Measurements from ENCODE around the gene LDHAL6B. TPM values are rescaled to one million over a fixed set of nuclear protein-coding genes. Genes with fewer than 3 reads are reported as not detected.

The LDHAL6B gene
- total and polyA plus RNA-seq, 4 donors = 0.05 TPM; not detected in 3

DNA sequence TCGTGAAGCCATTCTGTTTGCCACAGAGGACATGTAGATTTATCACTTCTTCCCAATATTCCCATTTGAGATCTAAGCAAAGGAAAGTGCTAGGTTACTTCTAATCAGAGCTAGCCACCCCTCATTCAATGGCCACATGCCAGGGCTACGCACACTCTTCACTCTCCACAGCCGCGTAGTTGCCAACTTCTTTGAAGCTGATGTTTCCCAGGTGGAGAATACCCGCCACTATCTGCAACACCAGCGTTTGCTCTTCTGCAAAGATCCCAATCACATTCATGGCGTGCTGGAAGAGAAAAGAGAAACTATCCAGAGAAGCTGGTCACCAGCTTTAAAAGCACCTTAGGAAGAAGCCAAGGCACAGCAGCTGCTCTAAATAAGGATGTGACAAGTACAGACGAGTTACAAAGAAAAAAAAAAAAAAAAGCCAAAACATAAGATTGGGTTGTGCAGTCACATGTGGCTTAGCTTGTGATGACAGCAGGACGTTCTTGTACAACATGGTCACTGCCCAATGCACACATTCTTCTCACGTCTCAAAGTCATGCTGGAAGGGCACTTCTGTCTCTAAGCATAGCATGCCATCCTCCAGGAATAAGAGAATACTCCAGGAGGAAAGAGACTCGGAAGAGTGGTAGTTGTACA is 16.4 kb downstream of the LDHAL6B start:
- Histone ChIP-seq H3K9ac (ENCODE audit: insufficient read depth in 1 of 2, low read length in 2 of 2) (no peak overlapping the region), H3K27ac (ENCODE audit: low read depth in 1 of 2, low read length in 1 of 2) (peak overlapping the region in 1 of 2 donors; percentile 6), H3K27me3 (ENCODE audit: control insufficient read depth in 3 of 3, insufficient read depth in 3 of 3, low read length in 2 of 3) (no peaks in the 10 kb centered on the region), H3K4me3 (no peak overlapping the region), H3K36me3 (ENCODE audit: control insufficient read depth in 4 of 4, insufficient read depth in 4 of 4, low read length in 4 of 4) (peaks cover 0 to 14% (median 1%) of the 10 kb centered on the region in 4 donors), H3K4me1 (ENCODE audit: control insufficient read depth in 5 of 5, insufficient read depth in 5 of 5, low read length in 5 of 5) (peaks cover 0 to 4% (median 0%) of the 10 kb centered on the region in 5 donors), H3K9me3 (ENCODE audit: control insufficient read depth in 4 of 4, insufficient read depth in 3 of 4, low read length in 3 of 4) (no peaks in the 10 kb centered on the region)
- DNase-seq (no peak), ATAC-seq (ENCODE audit: insufficient read depth, low FRiP score) (no peak)
- TF ChIP-seq, protein P1, sequence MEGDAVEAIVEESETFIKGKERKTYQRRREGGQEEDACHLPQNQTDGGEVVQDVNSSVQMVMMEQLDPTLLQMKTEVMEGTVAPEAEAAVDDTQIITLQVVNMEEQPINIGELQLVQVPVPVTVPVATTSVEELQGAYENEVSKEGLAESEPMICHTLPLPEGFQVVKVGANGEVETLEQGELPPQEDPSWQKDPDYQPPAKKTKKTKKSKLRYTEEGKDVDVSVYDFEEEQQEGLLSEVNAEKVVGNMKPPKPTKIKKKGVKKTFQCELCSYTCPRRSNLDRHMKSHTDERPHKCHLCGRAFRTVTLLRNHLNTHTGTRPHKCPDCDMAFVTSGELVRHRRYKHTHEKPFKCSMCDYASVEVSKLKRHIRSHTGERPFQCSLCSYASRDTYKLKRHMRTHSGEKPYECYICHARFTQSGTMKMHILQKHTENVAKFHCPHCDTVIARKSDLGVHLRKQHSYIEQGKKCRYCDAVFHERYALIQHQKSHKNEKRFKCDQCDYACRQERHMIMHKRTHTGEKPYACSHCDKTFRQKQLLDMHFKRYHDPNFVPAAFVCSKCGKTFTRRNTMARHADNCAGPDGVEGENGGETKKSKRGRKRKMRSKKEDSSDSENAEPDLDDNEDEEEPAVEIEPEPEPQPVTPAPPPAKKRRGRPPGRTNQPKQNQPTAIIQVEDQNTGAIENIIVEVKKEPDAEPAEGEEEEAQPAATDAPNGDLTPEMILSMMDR (IDR thresholded peaks at IDR 0.05; ENCODE audit: control extremely low read depth, extremely low read depth) = no peak
- 92 to 93% methylated on average over 11 of the region's 11 CpGs for WGBS, 2 donors

DNA sequence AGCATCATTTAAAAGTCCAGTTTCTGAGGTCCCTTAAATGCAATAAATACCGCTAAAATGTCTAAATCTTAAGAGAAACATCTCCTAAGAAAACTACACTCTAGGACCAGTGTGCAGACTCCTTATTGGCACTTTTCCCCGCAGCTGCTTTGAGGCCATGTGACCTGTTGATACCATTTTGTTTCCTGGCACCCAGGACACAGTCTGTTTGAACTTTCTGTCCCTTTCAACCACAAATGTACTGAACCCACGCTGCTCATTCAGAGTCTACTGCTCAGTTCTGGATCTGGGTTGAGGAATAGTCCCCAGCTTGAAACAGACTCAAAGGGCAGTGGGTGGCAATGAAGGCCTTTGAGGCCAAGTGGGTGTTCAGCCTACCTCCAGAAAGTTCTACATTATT is 17.1 kb downstream of the LDHAL6B start:
- 84 to 92% methylated on average over 3 of the region's 3 CpGs for WGBS, 2 donors
- Histone ChIP-seq H3K27ac (ENCODE audit: low read depth in 1 of 2, low read length in 1 of 2) (no peak overlapping the region), H3K36me3 (ENCODE audit: control insufficient read depth in 4 of 4, insufficient read depth in 4 of 4, low read length in 4 of 4) (peaks cover 0 to 12% (median 1%) of the 10 kb centered on the region in 4 donors), H3K4me1 (ENCODE audit: control insufficient read depth in 5 of 5, insufficient read depth in 5 of 5, low read length in 5 of 5) (peaks cover 0 to 4% (median 0%) of the 10 kb centered on the region in 5 donors), H3K9me3 (ENCODE audit: control insufficient read depth in 4 of 4, insufficient read depth in 3 of 4, low read length in 3 of 4) (no peaks in the 10 kb centered on the region), H3K4me3 (no peak overlapping the region), H3K9ac (ENCODE audit: insufficient read depth in 1 of 2, low read length in 2 of 2) (no peak overlapping the region), H3K27me3 (ENCODE audit: control insufficient read depth in 3 of 3, insufficient read depth in 3 of 3, low read length in 2 of 3) (no peaks in the 10 kb centered on the region)
- TF ChIP-seq, protein P1 (IDR thresholded peaks at IDR 0.05; ENCODE audit: control extremely low read depth, extremely low read depth) = no peak
- no peak for DNase-seq
- no peak for ATAC-seq (ENCODE audit: insufficient read depth, low FRiP score)

DNA sequence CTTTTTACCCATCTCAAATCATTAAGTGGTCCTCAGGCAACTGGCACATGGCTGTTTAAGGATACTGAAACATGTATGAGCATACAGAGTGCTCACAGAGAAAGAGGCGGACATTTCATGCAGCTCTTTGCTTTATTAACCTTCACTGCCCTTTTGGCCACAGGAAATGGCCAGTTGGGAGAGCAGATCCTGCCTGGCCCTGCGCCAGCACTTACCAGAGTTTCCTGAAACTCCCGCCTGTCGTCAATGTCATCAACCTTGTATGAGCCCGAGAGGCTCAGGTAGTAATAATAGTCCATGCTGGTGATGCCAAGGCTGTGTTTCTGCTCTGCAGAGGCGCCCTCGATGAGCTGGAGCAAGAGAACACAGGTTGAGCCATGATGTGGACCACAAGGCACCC is 17.8 kb downstream of the LDHAL6B start:
- H3K36me3 ChIP-seq (ENCODE audit: control insufficient read depth in 4 of 4, insufficient read depth in 4 of 4, low read length in 4 of 4) = peaks cover 0 to 12% (median 1%) of the 10 kb centered on the region in 4 donors
- TF ChIP-seq, protein P1 (IDR thresholded peaks at IDR 0.05; ENCODE audit: control extremely low read depth, extremely low read depth) = no peak
- ATAC-seq (ENCODE audit: insufficient read depth, low FRiP score) = no peak

More for the DNA sequence above, 17.8 kb downstream of the LDHAL6B start:
- H3K4me1 ChIP-seq (ENCODE audit: control insufficient read depth in 5 of 5, insufficient read depth in 5 of 5, low read length in 5 of 5) = peaks cover 0 to 4% (median 0%) of the 10 kb centered on the region in 5 donors
- no peak overlapping the region for H3K4me3 ChIP-seq
- no peaks in the 10 kb centered on the region for H3K9me3 ChIP-seq (ENCODE audit: control insufficient read depth in 4 of 4, insufficient read depth in 3 of 4, low read length in 3 of 4)
- no peak overlapping the region for H3K9ac ChIP-seq (ENCODE audit: insufficient read depth in 1 of 2, low read length in 2 of 2)
- 75 to 86% methylated on average over 7 of the region's 7 CpGs for WGBS, 2 donors
- no peak overlapping the region for H3K27ac ChIP-seq (ENCODE audit: low read depth in 1 of 2, low read length in 1 of 2)
- no peak for DNase-seq
- H3K27me3 ChIP-seq (ENCODE audit: control insufficient read depth in 3 of 3, insufficient read depth in 3 of 3, low read length in 2 of 3) = no peaks in the 10 kb centered on the region

Measured in lung (tissue), 12 donors.